Tibial artery (tissue), 4 donors: ENCODE data around the gene GCLM.
"Not testable (repeated sequence)": the region's sequence is repeated elsewhere in the genome, so short reads cannot be mapped to it uniquely, and the experiment has no call there.

ENCODE experiments used
- DNase-seq, 2 donors: peaks; one replicate each; pipeline ENCODE4 v3.0.0-alpha.2; 2019
- H3K27ac ChIP-seq, 2 donors: fragments of 200-600 bp; sonication (generic) in 1 of 2; 1 replicate in 1 of 2; 2 replicates in 1 of 2; pipeline ENCODE4 v1.5.1; 2018 to 2019; ENCODE audit warnings: mild to moderate bottlenecking in 1 of 2
- H3K27me3 ChIP-seq, 2 donors: fragments of 200-600 bp; sonication (generic) in 1 of 2; one replicate each; pipeline versions ENCODE4 v1.5.1 to v1.6.0; 2016 to 2019
- H3K36me3 ChIP-seq, 3 donors: fragments of 200-600 bp; sonication (generic) in 2 of 3; one replicate each; pipeline ENCODE4 v1.5.1; 2016 to 2019; ENCODE audit warnings: mild to moderate bottlenecking in 2 of 3
- H3K4me1 ChIP-seq, 4 donors: fragments of 200-600 bp; sonication (generic) in 2 of 4; 1 replicate in 3 of 4; 2 replicates in 1 of 4; pipeline ENCODE4 v1.5.1; 2016 to 2019
- H3K4me3 ChIP-seq, 2 donors: fragments of 200-600 bp; sonication (generic) in 1 of 2; 1 replicate in 1 of 2; 2 replicates in 1 of 2; pipeline ENCODE4 v1.5.1; 2018 to 2019; ENCODE audit warnings: mild to moderate bottlenecking in 2 of 2
- H3K9me3 ChIP-seq, 3 donors: fragments of 200-600 bp; sonication (generic) in 1 of 3; one replicate each; pipeline ENCODE4 v1.5.1; 2016 to 2019
- CTCF ChIP-seq, 2 experiments: fragments of 200-600 bp in 1 of 2; fragments of 450-650 bp in 1 of 2; IDR thresholded peaks; one replicate each; pipeline ENCODE4 v1.5.1; 2017 to 2019; ENCODE audit warnings: antibody characterized with exemption in 2 of 2, mild to moderate bottlenecking in 1 of 2, moderate library complexity in 1 of 2
- intact Hi-C: fragments of 100-400 bp; cut with DNase I; formaldehyde crosslinking; loops from one replicate; pipeline ENCODE4 v1.15.0; 2023; ENCODE audit warnings: low total_unique reads

GCLM gene

GRCh38 chr1:93864175-93864574 is 45.1 kb downstream of the GCLM start:
- no peak for DNase-seq
- no peak for TF ChIP-seq CTCF (IDR thresholded peaks at IDR 0.05)
- no peaks in the 10 kb centered on the region for H3K9me3 ChIP-seq
- H3K4me1 ChIP-seq, result no peaks in the 10 kb centered on the region
- H3K27ac ChIP-seq, result no peak overlapping the region
- intact Hi-C loops, result no loop called here
- H3K36me3 ChIP-seq, result peaks cover 9 to 22% (median 12%) of the 10 kb centered on the region in 3 donors
- no peak overlapping the region for H3K4me3 ChIP-seq
- H3K27me3 ChIP-seq, result no peaks in the 10 kb centered on the region

GRCh38 chr1:93857653-93858052 is 51.6 kb downstream of the GCLM start:
- H3K9me3 ChIP-seq, DNase-seq, H3K4me1 ChIP-seq, H3K27me3 ChIP-seq, H3K36me3 ChIP-seq, intact Hi-C loops, H3K4me3 ChIP-seq, H3K27ac ChIP-seq: not testable (repeated sequence)

GRCh38 chr1:93855983-93856382 is 53.2 kb downstream of the GCLM start:
- H3K27ac ChIP-seq, H3K4me1 ChIP-seq, H3K4me3 ChIP-seq, H3K9me3 ChIP-seq, intact Hi-C loops, H3K36me3 ChIP-seq, DNase-seq, H3K27me3 ChIP-seq: not testable (repeated sequence)

DNA sequence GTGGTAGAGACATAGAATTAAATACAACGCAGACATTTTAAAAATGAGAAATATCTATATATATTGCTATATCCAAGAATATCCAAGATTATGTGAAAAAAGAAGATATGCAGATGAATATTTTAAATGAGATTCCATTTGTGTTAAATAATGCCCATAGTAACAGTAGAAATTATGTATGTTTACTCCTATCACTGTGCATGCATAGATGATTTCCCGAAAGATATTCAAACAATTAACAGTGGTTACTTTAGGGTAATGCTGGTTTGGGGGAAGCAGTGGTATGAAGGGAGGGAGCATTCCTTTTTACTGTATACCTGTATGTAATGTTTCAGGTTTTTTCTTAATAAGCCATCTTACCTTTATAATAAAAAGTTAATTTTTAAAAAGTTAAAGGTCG is 55.3 kb downstream of the GCLM start:
- intact Hi-C loops, result loop anchor here (5.0 kb wide), 1 partner anchor 227 kb away; no protein-coding TSS in a partner anchor
- TF ChIP-seq CTCF (IDR thresholded peaks at IDR 0.05), result no peak
- H3K9me3 ChIP-seq, result no peaks in the 10 kb centered on the region
- no peaks in the 10 kb centered on the region for H3K36me3 ChIP-seq
- H3K27ac ChIP-seq, result no peak overlapping the region
- no peaks in the 10 kb centered on the region for H3K4me1 ChIP-seq
- no peak overlapping the region for H3K4me3 ChIP-seq
- H3K27me3 ChIP-seq, result no peaks in the 10 kb centered on the region
- DNase-seq, result no peak

DNA sequence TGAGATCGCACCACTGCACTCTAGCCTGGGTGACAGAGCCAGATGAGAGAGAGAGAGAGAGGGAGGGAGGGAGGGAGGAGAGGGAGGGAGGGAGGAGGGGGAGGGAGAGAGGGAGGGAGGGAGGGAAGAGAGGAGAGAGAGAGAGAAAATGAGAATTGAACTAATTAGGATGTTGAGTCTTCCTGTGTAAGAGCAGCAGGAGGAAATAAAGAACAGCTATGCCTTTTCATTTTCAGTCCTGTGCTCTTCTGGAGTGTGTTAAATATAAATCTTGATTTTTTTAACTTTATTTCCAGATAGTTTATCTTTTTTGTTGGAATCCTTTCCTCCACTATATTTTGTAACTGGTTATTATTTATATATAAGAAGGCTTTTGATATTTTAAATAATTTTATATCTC is 57.4 kb downstream of the GCLM start:
- DNase-seq, result no peak
- H3K27me3 ChIP-seq, result no peaks in the 10 kb centered on the region
- no peaks in the 10 kb centered on the region for H3K36me3 ChIP-seq
- H3K27ac ChIP-seq, result no peak overlapping the region
- H3K9me3 ChIP-seq, result no peaks in the 10 kb centered on the region
- intact Hi-C loops, result loop anchor here (5.0 kb wide), 1 partner anchor 225 kb away; no protein-coding TSS in a partner anchor
- H3K4me1 ChIP-seq, result peaks cover 0 to 6% (median 0%) of the 10 kb centered on the region in 4 donors
- TF ChIP-seq CTCF (IDR thresholded peaks at IDR 0.05), result no peak
- H3K4me3 ChIP-seq, result no peak overlapping the region

GRCh38 chr1:93851327-93851712 is 57.9 kb downstream of the GCLM start:
- no peak for TF ChIP-seq CTCF (IDR thresholded peaks at IDR 0.05)
- H3K27me3 ChIP-seq, result no peaks in the 10 kb centered on the region
- no peak overlapping the region for H3K4me3 ChIP-seq
- H3K4me1 ChIP-seq, result peaks cover 0 to 6% (median 0%) of the 10 kb centered on the region in 4 donors
- H3K36me3 ChIP-seq, result no peaks in the 10 kb centered on the region
- no peaks in the 10 kb centered on the region for H3K9me3 ChIP-seq
- H3K27ac ChIP-seq, result no peak overlapping the region
- intact Hi-C loops, result loop anchor here (5.0 kb wide), 1 partner anchor 224 kb away; no protein-coding TSS in a partner anchor
- no peak for DNase-seq

DNA sequence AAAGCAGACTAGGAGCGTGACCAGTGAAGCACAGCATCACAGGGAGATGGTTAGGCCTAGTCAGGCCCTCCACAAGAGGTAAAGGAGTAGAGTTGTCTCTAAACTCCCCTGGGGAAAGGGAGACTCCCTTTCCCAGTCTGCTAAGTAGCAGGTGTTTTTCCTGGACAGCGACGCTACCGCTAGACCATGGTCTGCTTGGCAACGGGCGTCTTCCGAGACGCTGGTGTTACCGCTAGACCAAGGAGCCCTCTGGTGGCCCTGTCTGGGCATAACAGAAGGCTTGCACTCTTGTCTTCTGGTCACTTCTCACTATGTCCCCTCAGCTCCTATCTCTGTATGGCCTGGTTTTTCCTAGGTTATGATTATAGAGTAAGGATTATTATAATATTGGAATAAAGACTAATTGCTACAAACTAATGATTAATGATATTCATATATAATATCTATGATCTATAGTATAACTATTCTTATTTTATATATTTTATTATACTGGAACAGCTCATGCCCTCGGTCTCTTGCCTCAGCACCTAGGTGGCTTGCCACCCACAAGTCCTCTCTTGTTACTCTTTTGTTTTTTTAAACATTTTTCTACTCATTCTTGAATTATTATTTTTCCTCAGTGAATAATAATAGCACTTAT is 58.4 kb downstream of the GCLM start:
- not testable (repeated sequence) for H3K27ac ChIP-seq, H3K4me3 ChIP-seq, H3K36me3 ChIP-seq, H3K9me3 ChIP-seq, H3K27me3 ChIP-seq, H3K4me1 ChIP-seq
- intact Hi-C loops, result loop anchor here (5.0 kb wide), 1 partner anchor 224 kb away; no protein-coding TSS in a partner anchor
- peak; percentile 57 to 79 for DNase-seq
- TF ChIP-seq CTCF (IDR thresholded peaks at IDR 0.05), result peak; percentile 46 to 50
